ENCODE measurements around the gene DGCR6L. TPM values are rescaled to one million over a fixed set of nuclear protein-coding genes. Genes with fewer than 3 reads are reported as not detected.
A peak's percentile ranks its signal among the peaks of the same experiment; 100 is the strongest.
"Not testable (repeated sequence)": the region's sequence is repeated elsewhere in the genome, so short reads cannot be mapped to it uniquely, and the experiment has no call there.

DGCR6L gene
- total RNA-seq, 2 donors from 2014 or later = 101 to 109 TPM

- 92% methylated on average over 9 of the region's 9 CpGs for WGBS
- Histone ChIP-seq H3K9me3 (no peaks in the 10 kb centered on the region), H3K36me3 (no peaks in the 10 kb centered on the region), H3K4me1 (replicated peaks) (no peaks in the 10 kb centered on the region), H3K4me3 (no peak overlapping the region), H3K27me3 (replicated peaks; ENCODE audit: insufficient read depth) (no peaks in the 10 kb centered on the region), H3K27ac (no peak overlapping the region)
- intact Hi-C loops (cut with DNase I) = no loop called here
- TF ChIP-seq CTCF (IDR thresholded peaks at IDR 0.05) (no peak), POLR2AphosphoS5 (IDR thresholded peaks at IDR 0.05) (no peak), POLR2A (IDR thresholded peaks at IDR 0.05) (no peak)
- no peak for DNase-seq (ENCODE audit: low spot score)
Measured at GRCh38 chr22:20272174-20272573, 47.7 kb downstream of the DGCR6L start.

DNA sequence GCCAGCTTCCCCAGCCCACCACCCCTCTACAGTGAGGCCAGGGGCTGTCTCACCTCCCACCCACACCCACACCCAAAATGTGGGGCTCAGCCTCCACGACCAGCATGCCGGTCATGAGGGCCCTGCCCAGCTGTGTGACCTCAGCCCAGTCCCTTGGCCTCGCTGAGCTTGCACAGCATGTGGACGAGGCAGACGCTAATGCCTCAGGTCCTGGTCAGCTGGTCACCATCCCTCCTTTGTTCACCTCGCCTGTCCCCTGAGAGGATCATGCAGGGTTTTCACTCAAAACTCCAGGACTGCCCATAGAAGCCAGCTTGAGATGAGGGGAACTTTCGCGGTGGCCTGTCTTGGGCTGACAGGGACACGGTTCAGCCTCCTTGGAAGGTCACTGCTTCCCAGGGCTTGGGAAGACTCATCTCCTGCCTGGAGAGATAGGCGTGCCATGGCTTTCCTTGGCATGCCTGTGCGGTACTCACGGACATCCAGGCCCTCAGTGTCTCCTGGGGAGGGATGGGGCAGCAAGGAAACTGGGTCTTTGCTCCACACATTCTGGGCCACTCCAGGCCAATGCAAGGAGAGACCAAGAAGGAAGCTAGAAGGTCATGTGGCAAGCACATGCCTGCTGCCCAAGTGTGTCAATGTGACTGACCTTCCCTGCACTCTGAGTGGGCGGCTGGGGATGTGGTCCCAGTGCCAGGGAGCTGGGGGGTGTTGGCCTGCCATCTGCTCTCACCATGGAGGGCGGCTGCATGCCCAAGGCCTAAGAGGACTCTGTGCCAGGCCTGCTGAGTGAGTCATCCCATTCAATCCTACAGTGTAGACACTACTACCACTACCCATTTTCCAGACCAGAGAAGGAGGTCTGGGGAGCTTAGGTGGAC is 48.5 kb downstream of the DGCR6L start:
- TF ChIP-seq CTCF (IDR thresholded peaks at IDR 0.05) (no peak), POLR2AphosphoS5 (IDR thresholded peaks at IDR 0.05) (no peak), POLR2A (IDR thresholded peaks at IDR 0.05) (no peak)
- DNase-seq (ENCODE audit: low spot score) = no peak
- no peaks in the 10 kb centered on the region for H3K4me1 ChIP-seq (replicated peaks)
- H3K9me3 ChIP-seq = no peaks in the 10 kb centered on the region
- H3K27me3 ChIP-seq (replicated peaks; ENCODE audit: insufficient read depth) = no peaks in the 10 kb centered on the region
- 92% methylated on average over 10 of the region's 14 CpGs for WGBS
- intact Hi-C loops (cut with DNase I) = no loop called here
- no peaks in the 10 kb centered on the region for H3K36me3 ChIP-seq
- H3K27ac ChIP-seq = no peak overlapping the region
- H3K4me3 ChIP-seq = no peak overlapping the region

- H3K9me3 ChIP-seq; H3K4me3 ChIP-seq; intact Hi-C loops (cut with DNase I); H3K36me3 ChIP-seq; DNase-seq (ENCODE audit: low spot score); H3K4me1 ChIP-seq (replicated peaks); H3K27me3 ChIP-seq (replicated peaks; ENCODE audit: insufficient read depth); H3K27ac ChIP-seq: not testable (repeated sequence)
- 80% methylated on average over 16 of the region's 23 CpGs for WGBS
Measured at GRCh38 chr22:20270190-20271113, 49.4 kb downstream of the DGCR6L start.

GRCh38 chr22:20269673-20270072 is 50.2 kb downstream of the DGCR6L start:
- H3K27ac ChIP-seq; H3K4me3 ChIP-seq; H3K36me3 ChIP-seq; H3K4me1 ChIP-seq (replicated peaks); DNase-seq (ENCODE audit: low spot score); H3K27me3 ChIP-seq (replicated peaks; ENCODE audit: insufficient read depth); H3K9me3 ChIP-seq: not testable (repeated sequence)
- intact Hi-C loops (cut with DNase I) = loop anchor here (5.0 kb wide), 1 partner anchor 112 kb away; no protein-coding TSS in a partner anchor
- 92% methylated on average over 8 of the region's 8 CpGs for WGBS

DNA sequence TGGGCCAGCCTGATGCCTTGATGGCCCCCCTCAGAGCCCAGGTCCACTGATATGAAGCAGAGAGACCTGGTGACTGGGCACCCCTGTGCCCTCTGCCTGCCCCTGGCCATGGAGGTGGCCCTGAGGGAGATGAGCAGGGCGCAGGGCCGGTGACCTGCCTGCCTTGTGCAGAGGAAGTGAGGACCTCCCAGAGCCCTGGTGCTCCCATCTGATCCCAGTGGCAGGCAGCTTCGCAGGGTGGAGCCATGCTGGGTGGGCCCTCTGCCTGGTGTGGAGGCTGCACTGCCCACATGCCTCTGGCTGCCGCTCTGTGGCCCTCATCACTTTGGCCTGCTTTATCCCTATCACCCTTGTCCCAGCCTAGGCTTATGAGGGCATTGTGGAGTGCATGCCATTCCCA is 50.7 kb downstream of the DGCR6L start:
- not testable (repeated sequence) for DNase-seq (ENCODE audit: low spot score); H3K4me1 ChIP-seq (replicated peaks); H3K36me3 ChIP-seq; H3K4me3 ChIP-seq; H3K9me3 ChIP-seq; H3K27me3 ChIP-seq (replicated peaks; ENCODE audit: insufficient read depth); H3K27ac ChIP-seq
- 90% methylated on average over 4 of the region's 4 CpGs for WGBS
- intact Hi-C loops (cut with DNase I) = loop anchor here (5.0 kb wide), 1 partner anchor 112 kb away; no protein-coding TSS in a partner anchor

- DNase-seq (ENCODE audit: low spot score) = peak; percentile 48
- 58% methylated on average over 17 of the region's 58 CpGs for WGBS
- Histone ChIP-seq H3K27me3 (replicated peaks; ENCODE audit: insufficient read depth) (no peaks in the 10 kb centered on the region), H3K4me3 (peak within 1 kb of the TSS; percentile 37 to 60), H3K36me3 (no peaks in the 10 kb centered on the region), H3K27ac (peak within 1 kb of the TSS; percentile 55 to 56), H3K4me1 (replicated peaks) (no peaks in the 10 kb centered on the region), H3K9me3 (no peaks in the 10 kb centered on the region)
- intact Hi-C loops (cut with DNase I) = loop anchor here (5.0 kb wide), 1 partner anchor 111 kb away; no protein-coding TSS in a partner anchor
- TF ChIP-seq POLR2AphosphoS5 (IDR thresholded peaks at IDR 0.05) = no peak
- peak; percentile 26 to 88 (median 59) for TF ChIP-seq CTCF (IDR thresholded peaks at IDR 0.05)
Measured at GRCh38 chr22:20268279-20269012, 51.4 kb downstream of the DGCR6L start, which contains the start of gene RTN4R. Gene RTN4R, minus strand, starts transcription at chr22:20268318. Its CDS starts 226 bp downstream, at chr22:20268092.
